Caco-2 (cell line): ENCODE data around the gene EPHA2. TPM values are rescaled to one million over a fixed set of nuclear protein-coding genes. Genes with fewer than 3 reads are reported as not detected.

Experiments used
- BruUV-seq: library from RNA; stranded (reverse); fragments of 400-500 nt; replicated peaks from 2 replicates; lab custom pipeline; 2021; lab: Mats Ljungman, UMichigan
- CTCF ChIA-PET: fragments of 300-600 bp; sonication (Branson Sonifier 250); formaldehyde crosslinking; loops from one replicate; lab custom pipeline; 2022; ENCODE audit warnings: antibody characterized with exemption; lab: Charles Lee
- POLR2A ChIA-PET: fragments of 300-600 bp; sonication (Branson Sonifier 250); formaldehyde crosslinking; loops from one replicate; lab custom pipeline; 2022; ENCODE audit warnings: antibody characterized with exemption; lab: Charles Lee
- DNase-seq, 2 experiments: peaks; one replicate each; pipeline versions ENCODE4 v3.0.0 to v3.0.0-alpha.2; 2020 to 2022
- H3K27me3 ChIP-seq: replicated peaks from 2 replicates; pipeline ENCODE4 v1.6.0; 2011; ENCODE audit warnings: low read length; ENCODE audit not compliant: control insufficient read depth, insufficient read depth
- H3K36me3 ChIP-seq: 2 replicates; pipeline ENCODE4 v1.5.1; 2011; ENCODE audit warnings: low read length; ENCODE audit not compliant: control insufficient read depth, insufficient read depth
- H3K4me1 ChIP-seq: fragments of 250-450 bp; sonication (Bioruptor Pico); 2 replicates; pipeline ENCODE4 v1.5.1; 2020; ENCODE audit warnings: mild to moderate bottlenecking
- H3K4me3 ChIP-seq: 2 replicates; pipeline ENCODE4 v1.5.1; 2011; ENCODE audit warnings: low read depth, mild to moderate bottlenecking, control low read depth, low read length
- H3K9me3 ChIP-seq: fragments of 250-450 bp; sonication (Bioruptor Pico); 2 replicates; pipeline ENCODE4 v1.5.1; 2020; ENCODE audit warnings: mild to moderate bottlenecking, moderate library complexity
- H3K27ac Mint-ChIP-seq: one replicate; pipeline ENCODE4 v1.8.0; 2022; ENCODE audit warnings: mixed read lengths; ENCODE audit not compliant: unreplicated experiment
- H3K27me3 Mint-ChIP-seq: one replicate; pipeline ENCODE4 v1.8.0; 2022; ENCODE audit warnings: mixed read lengths; ENCODE audit not compliant: insufficient read depth, unreplicated experiment
- H3K36me3 Mint-ChIP-seq: one replicate; pipeline ENCODE4 v1.8.0; 2022; ENCODE audit warnings: mild to moderate bottlenecking, mixed read lengths; ENCODE audit not compliant: insufficient read depth, unreplicated experiment
- H3K4me1 Mint-ChIP-seq: one replicate; pipeline ENCODE4 v1.8.0; 2022; ENCODE audit warnings: low read depth, mixed read lengths; ENCODE audit not compliant: unreplicated experiment
- H3K4me3 Mint-ChIP-seq: one replicate; pipeline ENCODE4 v1.8.0; 2022; ENCODE audit warnings: mild to moderate bottlenecking, moderate library complexity, mixed read lengths; ENCODE audit not compliant: unreplicated experiment
- H3K9me3 Mint-ChIP-seq: one replicate; pipeline ENCODE4 v1.8.0; 2022; ENCODE audit warnings: mixed read lengths; ENCODE audit not compliant: unreplicated experiment
- CTCF ChIP-seq, 2 experiments: fragments of 200-600 bp in 1 of 2; IDR thresholded peaks; 1 replicate in 1 of 2; 2 replicates in 1 of 2; pipeline versions ENCODE4 v1.5.1 to v1.8.0; 2011 to 2022; ENCODE audit warnings: antibody characterized with exemption in 1 of 2, control low read depth in 1 of 2, inconsistent platforms in 1 of 2, low read depth in 1 of 2, low read length in 1 of 2, mild to moderate bottlenecking in 1 of 2, moderate library complexity in 1 of 2; ENCODE audit not compliant: insufficient read depth in 1 of 2, severe bottlenecking in 1 of 2, unreplicated experiment in 1 of 2
- intact Hi-C: fragments of 100-400 bp; cut with micrococcal nuclease; formaldehyde crosslinking; loops from one replicate; pipeline ENCODE4 v1.10.0; 2022; ENCODE audit not compliant: unreplicated experiment
- total RNA-seq: library from RNA; stranded (reverse); gene quantifications from 2 replicates; pipeline ENCODE4 v1.2.3, GENCODE V29; 2022

The EPHA2 gene
- total RNA-seq, 1 experiment from 2014 or later = 31.2 TPM

- Mint-ChIP-seq H3K27ac (peak overlapping the region; percentile 94), H3K27me3 (no peaks in the 10 kb centered on the region), H3K4me3 (no peak overlapping the region), H3K4me1 (peaks cover 9% of the 10 kb centered on the region), H3K9me3 (no peaks in the 10 kb centered on the region), H3K36me3 (peaks cover 17% of the 10 kb centered on the region)
- ChIA-PET POLR2A (no interaction called here), CTCF (no interaction called here)
- Histone ChIP-seq H3K27me3 (no peaks in the 10 kb centered on the region), H3K9me3 (no peaks in the 10 kb centered on the region), H3K4me1 (peaks cover 21% of the 10 kb centered on the region), H3K36me3 (no peaks in the 10 kb centered on the region), H3K4me3 (no peak overlapping the region)
- DNase-seq = no peak
- no TSS peak for BruUV-seq
- intact Hi-C loops = no loop called here
- no peak for TF ChIP-seq CTCF (IDR thresholded peaks at IDR 0.05; ENCODE audit: insufficient read depth in 1 of 2, low read depth in 1 of 2, low read length in 1 of 2, severe bottlenecking in 1 of 2, unreplicated experiment in 1 of 2)
Measured at GRCh38 chr1:16158025-16158424, 2.2 kb upstream of the EPHA2 start.

- ChIA-PET CTCF (interaction anchor here (0.6 to 1.6 kb wide), 3 partner anchors 13 to 74 kb away, joined by 4 to 9 read pairs (median 4); no protein-coding TSS in a partner anchor), POLR2A (interaction anchor here (0.6 to 1.2 kb wide), 5 partner anchors 8 to 632 kb away, joined by 3 to 7 read pairs (median 4); no protein-coding TSS in a partner anchor)
- no peaks in the 10 kb centered on the region for H3K9me3 Mint-ChIP-seq
- H3K9me3 ChIP-seq = no peaks in the 10 kb centered on the region
- no peaks in the 10 kb centered on the region; the same call in 1 of the 2 replicates for H3K36me3 ChIP-seq
- TF ChIP-seq CTCF (IDR thresholded peaks at IDR 0.05; ENCODE audit: insufficient read depth in 1 of 2, low read depth in 1 of 2, low read length in 1 of 2, severe bottlenecking in 1 of 2, unreplicated experiment in 1 of 2) = no peak
- H3K36me3 Mint-ChIP-seq = peaks cover 20% of the 10 kb centered on the region
- no peaks in the 10 kb centered on the region for H3K27me3 Mint-ChIP-seq
- H3K27ac Mint-ChIP-seq = peak overlapping the region; percentile 94
- DNase-seq = no peak
- peaks cover 12% of the 10 kb centered on the region for H3K4me1 Mint-ChIP-seq
- no peak overlapping the region for H3K4me3 ChIP-seq
- no TSS peak for BruUV-seq
- peaks cover 27% of the 10 kb centered on the region for H3K4me1 ChIP-seq
- intact Hi-C loops = loop anchor here (1.0 kb wide), 1 partner anchor 30 kb away; no protein-coding TSS in a partner anchor
- H3K27me3 ChIP-seq = no peaks in the 10 kb centered on the region
- peak overlapping the region; percentile 13 for H3K4me3 Mint-ChIP-seq
Measured at GRCh38 chr1:16156848-16157495, 1.1 kb upstream of the EPHA2 start.

- intact Hi-C loops = no loop called here
- CTCF ChIA-PET = interaction anchor here (0.6 to 2.2 kb wide), 8 partner anchors 10 to 81 kb away, joined by 3 to 17 read pairs (median 4); partner anchors contain the start of gene FAM131C
- Mint-ChIP-seq H3K27ac (peak overlapping the region; percentile 94), H3K27me3 (no peaks in the 10 kb centered on the region), H3K9me3 (no peaks in the 10 kb centered on the region), H3K4me3 (peak overlapping the region; percentile 86), H3K4me1 (peaks cover 15% of the 10 kb centered on the region), H3K36me3 (peaks cover 43% of the 10 kb centered on the region)
- POLR2A ChIA-PET = interaction anchor here (0.5 to 2.0 kb wide), 10 partner anchors 7 to 118 kb away, joined by 3 to 52 read pairs (median 4); no protein-coding TSS in a partner anchor
- Histone ChIP-seq H3K4me3 (peak overlapping the region; percentile 84), H3K9me3 (no peaks in the 10 kb centered on the region), H3K27me3 (no peaks in the 10 kb centered on the region), H3K36me3 (peaks cover 4% of the 10 kb centered on the region; the same call in 1 of the 2 replicates), H3K4me1 (peaks cover 46% of the 10 kb centered on the region)
- no peak for TF ChIP-seq CTCF (IDR thresholded peaks at IDR 0.05; ENCODE audit: insufficient read depth in 1 of 2, low read depth in 1 of 2, low read length in 1 of 2, severe bottlenecking in 1 of 2, unreplicated experiment in 1 of 2)
- DNase-seq = no peak
- no TSS peak for BruUV-seq
Measured at GRCh38 chr1:16153999-16154673, 1.7 kb downstream of the EPHA2 start.
